Renal pelvis (tissue), 4 donors: Measurements from ENCODE around the gene ANKRD9. TPM values are rescaled to one million over a fixed set of nuclear protein-coding genes. Genes with fewer than 3 reads are reported as not detected.
A peak's percentile ranks its signal among the peaks of the same experiment; 100 is the strongest.
"Not testable (repeated sequence)": the region's sequence is repeated elsewhere in the genome, so short reads cannot be mapped to it uniquely, and the experiment has no call there.

ENCODE experiments used
- DNase-seq: peaks from one replicate; pipeline ENCODE4 v3.0.0-alpha.2; 2013
- polyA plus RNA-seq, 3 donors: library from polyadenylated mRNA; unstranded; fragments of 120-200 nt; gene quantifications; one replicate each; pipeline ENCODE4 v1.2.1, GENCODE V29; 2013; ENCODE audit not compliant: insufficient read length in 3 of 3

Gene ANKRD9
- polyA plus RNA-seq, 3 donors = 5.5 to 7.5 (median 7.2) TPM

- DNase-seq = peak; percentile 66
These were observed 30.9 kb upstream of the ANKRD9 start for GRCh38 chr14:102540315-102541028.

GRCh38 chr14:102539544-102540314 is 30.2 kb upstream of the ANKRD9 start:
- peak; percentile 85 for DNase-seq

- no peak for DNase-seq
These were observed 29.3 kb upstream of the ANKRD9 start for GRCh38 chr14:102538602-102539543.

GRCh38 chr14:102537981-102538601 is 28.5 kb upstream of the ANKRD9 start:
- DNase-seq = no peak

- DNase-seq = no peak
These were observed 22.7 kb upstream of the ANKRD9 start for GRCh38 chr14:102532204-102532658.

GRCh38 chr14:102530828-102531478 is 21.4 kb upstream of the ANKRD9 start:
- no peak for DNase-seq

- no peak for DNase-seq
These were observed 19.0 kb upstream of the ANKRD9 start for GRCh38 chr14:102528431-102529170.

- no peak for DNase-seq
These were observed 16.4 kb upstream of the ANKRD9 start for GRCh38 chr14:102525929-102526497.

- DNase-seq = no peak
These were observed 15.8 kb upstream of the ANKRD9 start for GRCh38 chr14:102525219-102525928.

- DNase-seq = peak; percentile 99
These were observed 15.1 kb upstream of the ANKRD9 start for GRCh38 chr14:102524451-102525218.

- no peak for DNase-seq
These were observed 14.2 kb upstream of the ANKRD9 start for GRCh38 chr14:102523569-102524450.

- no peak for DNase-seq
These were observed 13.6 kb upstream of the ANKRD9 start for GRCh38 chr14:102523200-102523568.

GRCh38 chr14:102519709-102520108 is 10.1 kb upstream of the ANKRD9 start:
- not testable (repeated sequence) for DNase-seq

GRCh38 chr14:102518063-102518648 is 8.6 kb upstream of the ANKRD9 start:
- no peak for DNase-seq

GRCh38 chr14:102517392-102518062 is 8.0 kb upstream of the ANKRD9 start:
- DNase-seq = no peak
